Measurements from ENCODE around the gene WDR18. TPM values are rescaled to one million over a fixed set of nuclear protein-coding genes. Genes with fewer than 3 reads are reported as not detected.

Gene WDR18
- total and polyA plus RNA-seq, 2 of the 8 experiments (the other 6 are each of a cell fraction or from before 2014, with no cell fraction given) = 87.7 to 177 TPM

DNA sequence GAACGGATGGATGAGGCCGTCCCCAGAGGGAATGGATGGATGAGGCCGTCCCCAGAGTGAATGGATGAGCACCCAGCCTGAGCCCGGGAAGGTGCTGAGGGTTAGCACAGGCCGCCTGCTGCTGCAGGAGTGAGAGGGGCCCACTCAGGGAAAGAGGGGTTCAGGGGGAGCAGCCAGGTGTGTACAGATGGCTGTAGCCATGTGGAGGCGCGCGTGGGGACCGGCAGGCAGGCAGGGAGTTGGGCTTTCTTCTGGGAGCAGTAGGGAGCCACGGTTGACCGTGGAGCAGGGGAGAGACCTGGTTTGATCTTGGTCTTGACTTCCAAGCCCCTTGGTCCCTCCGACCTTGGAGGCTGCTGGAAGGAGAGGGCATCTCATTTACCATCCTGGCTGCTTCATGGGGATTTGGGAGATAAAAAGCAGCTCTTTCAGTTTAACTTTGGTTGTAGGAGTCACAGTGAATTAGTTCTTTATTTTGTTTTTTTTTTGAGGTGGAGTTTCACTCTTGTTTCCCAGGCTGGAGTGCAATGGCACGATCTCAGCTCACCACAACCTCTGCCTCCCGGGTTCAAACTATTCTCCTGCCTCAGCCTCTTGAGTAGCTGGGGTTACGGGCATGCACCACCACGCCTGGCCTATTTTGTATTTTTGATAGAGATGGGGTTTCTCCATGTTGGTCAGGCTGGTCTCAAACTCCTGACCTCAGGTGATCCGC is 33.6 kb upstream of the WDR18 start:
- FAIRE-seq = no peak
- no peak overlapping the region for H4K91ac ChIP-seq (replicated peaks; ENCODE audit: insufficient read length, low read length)
- no peak overlapping the region for H2BK20ac ChIP-seq (ENCODE audit: low read length)
- ChIA-PET POLR2A (ENCODE audit: partially characterized antibody) (interaction anchor here (0.6 kb wide), 1 partner anchor 153 kb away, joined by 4 read pairs; no protein-coding TSS in a partner anchor), CTCF (ENCODE audit: partially characterized antibody) (interaction anchor here (1.2 to 2.3 kb wide), 2 partner anchors 10 to 75 kb away, joined by 3 to 11 read pairs; no protein-coding TSS in a partner anchor)
- H2BK12ac ChIP-seq (ENCODE audit: low read depth, low read length) = no peak overlapping the region
- H3K27me3 ChIP-seq (replicated peaks in 1 of 4; ENCODE audit: control insufficient read depth in 3 of 4, extremely low read depth in 1 of 4, insufficient read depth in 3 of 4, low read length in 3 of 4) = no peaks in the 10 kb centered on the region
- WGBS, 2 experiments (ENCODE audit: extremely low coverage in 1 of 2, insufficient coverage in 1 of 2, insufficient read length in 1 of 2, insufficient replicate concordance in 2 of 2, low coverage in 1 of 2, low lambda C conversion rate in 2 of 2, missing lambda C conversion rate in 1 of 2) = 90% methylated on average over 17 of the region's 17 CpGs; no CpG with 5 or more reads in 1 of the 2 experiments
- H3K79me1 ChIP-seq (ENCODE audit: low read depth, low read length) = peaks cover 14% of the 10 kb centered on the region
- H3K27ac ChIP-seq (ENCODE audit: low read depth, low read length) = no peak overlapping the region
- peaks cover 0 to 3% (median 1%) of the 10 kb centered on the region in 4 experiments; a peak in 1 of 8 replicates for H3K36me3 ChIP-seq (ENCODE audit: control insufficient read depth in 2 of 4, insufficient read depth in 4 of 4, low read length in 3 of 4)
- no peak overlapping the region for H3K23ac ChIP-seq (ENCODE audit: insufficient read length)
- no peak overlapping the region for H3K14ac ChIP-seq (ENCODE audit: insufficient read length)
- H2BK15ac ChIP-seq (ENCODE audit: low read length) = no peak overlapping the region
- H3K9ac ChIP-seq (replicated peaks in 1 of 4; ENCODE audit: extremely low read depth in 1 of 4, low read depth in 3 of 4, low read length in 3 of 4) = no peak overlapping the region
- H3K79me2 ChIP-seq (ENCODE audit: control insufficient read depth in 1 of 2, insufficient read depth in 2 of 2, low read length in 2 of 2) = peaks cover 0 to 20% of the 10 kb centered on the region in 2 experiments; a peak in 2 of 4 replicates
- H3K4me1 ChIP-seq (replicated peaks in 1 of 4; ENCODE audit: control insufficient read depth in 3 of 4, insufficient read depth in 4 of 4, low read length in 3 of 4) = peaks cover 0 to 28% (median 13%) of the 10 kb centered on the region in 4 experiments; a peak in 6 of 7 replicates
- H3K23me2 ChIP-seq (ENCODE audit: low read depth, low read length) = no peaks in the 10 kb centered on the region; the same call in 1 of the 2 replicates
- peaks cover 0 to 10% of the 10 kb centered on the region in 2 experiments for H4K20me1 ChIP-seq (replicated peaks in 1 of 2; ENCODE audit: control insufficient read depth in 1 of 2, insufficient read depth in 2 of 2, low read length in 2 of 2)
- no peak overlapping the region for H3K18ac ChIP-seq (ENCODE audit: extremely low read depth, low read length)
- no peak overlapping the region for H3K4me3 ChIP-seq (ENCODE audit: extremely low read depth in 1 of 4, insufficient read depth in 2 of 4, low read depth in 3 of 4, low read length in 4 of 4)
- H3K56ac ChIP-seq (replicated peaks; ENCODE audit: insufficient read length, low read depth, low read length) = no peak overlapping the region
- no peak for DNase-seq (ENCODE audit: low read depth in 1 of 2, low spot score in 2 of 2)
- no peak overlapping the region for H2BK120ac ChIP-seq (replicated peaks; ENCODE audit: low read depth, low read length)
- no peak overlapping the region for H3K4ac ChIP-seq (replicated peaks; ENCODE audit: insufficient read length, low read depth, low read length)
- H3K4me2 ChIP-seq (ENCODE audit: insufficient read depth in 1 of 2, low read depth in 2 of 2, low read length in 2 of 2) = no peak overlapping the region
- H4K5ac ChIP-seq (ENCODE audit: insufficient read length, low read depth, low read length) = no peak overlapping the region
- H3K9me3 ChIP-seq (ENCODE audit: insufficient read depth in 2 of 2, low read depth in 1 of 2, low read length in 1 of 2) = no peaks in the 10 kb centered on the region
- H4K8ac ChIP-seq (ENCODE audit: extremely low read depth, insufficient read depth, low read length) = no peak overlapping the region
- TF ChIP-seq SP2 (IDR thresholded peaks at IDR 0.05; ENCODE audit: low read length) = no peak
- TF ChIP-seq TBP (IDR thresholded peaks at IDR 0.05; ENCODE audit: low read depth, low read length) = no peak
- no peak for TF ChIP-seq GABPA (IDR thresholded peaks at IDR 0.05; ENCODE audit: borderline replicate concordance, insufficient read depth, low read length)
- TF ChIP-seq CREB1 (IDR thresholded peaks at IDR 0.05) = no peak
- no peak overlapping the region for H2AFZ ChIP-seq (ENCODE audit: low read length)
- no peak overlapping the region for H2BK5ac ChIP-seq (ENCODE audit: low read depth, low read length)
- no peak overlapping the region for H2AK5ac ChIP-seq (ENCODE audit: low read depth, low read length)

Measured in H1 (cell line).